GM18861 (cell line): ENCODE measurements around the gene UQCC2.

Experiments used
- ATAC-seq: cut with Tn5 transposase; IDR thresholded peaks from one replicate; pipeline ENCODE4 v1.9.1; 2021; ENCODE audit not compliant: unreplicated experiment

The UQCC2 gene

GRCh38 chr6:33744001-33744848 is 32.7 kb upstream of the UQCC2 start:
- no peak for ATAC-seq

GRCh38 chr6:33742837-33743236 is 31.3 kb upstream of the UQCC2 start:
- ATAC-seq = no peak

GRCh38 chr6:33742092-33742491 is 30.6 kb upstream of the UQCC2 start:
- no peak for ATAC-seq

GRCh38 chr6:33740794-33741193 is 29.3 kb upstream of the UQCC2 start:
- ATAC-seq = no peak

GRCh38 chr6:33740204-33740608 is 28.7 kb upstream of the UQCC2 start:
- ATAC-seq = no peak

- no peak for ATAC-seq
These were observed 28.1 kb upstream of the UQCC2 start for GRCh38 chr6:33739571-33739970.

- no peak for ATAC-seq
These were observed 27.4 kb upstream of the UQCC2 start for GRCh38 chr6:33738879-33739278.

GRCh38 chr6:33738153-33738552 is 26.7 kb upstream of the UQCC2 start:
- ATAC-seq = no peak

GRCh38 chr6:33737267-33738026 is 25.9 kb upstream of the UQCC2 start:
- ATAC-seq = no peak

- no peak for ATAC-seq
These were observed 23.7 kb upstream of the UQCC2 start for GRCh38 chr6:33735216-33735615.

- no peak for ATAC-seq
These were observed 22.2 kb upstream of the UQCC2 start for GRCh38 chr6:33733709-33734007.

GRCh38 chr6:33732817-33733708 is 21.6 kb upstream of the UQCC2 start:
- ATAC-seq = no peak

GRCh38 chr6:33732385-33732784 is 20.9 kb upstream of the UQCC2 start:
- ATAC-seq = no peak

- no peak for ATAC-seq
These were observed 20.3 kb upstream of the UQCC2 start for GRCh38 chr6:33731751-33732282.

GRCh38 chr6:33731035-33731434 is 19.5 kb upstream of the UQCC2 start:
- no peak for ATAC-seq

- no peak for ATAC-seq
These were observed 19.1 kb upstream of the UQCC2 start for GRCh38 chr6:33730611-33731010.

GRCh38 chr6:33729059-33729458 is 17.6 kb upstream of the UQCC2 start:
- ATAC-seq = no peak

- no peak for ATAC-seq
These were observed 16.9 kb upstream of the UQCC2 start for GRCh38 chr6:33728438-33728837.

- no peak for ATAC-seq
These were observed 16.4 kb upstream of the UQCC2 start for GRCh38 chr6:33727932-33728331.

GRCh38 chr6:33727126-33727525 is 15.6 kb upstream of the UQCC2 start:
- ATAC-seq = no peak

GRCh38 chr6:33726696-33727095 is 15.2 kb upstream of the UQCC2 start:
- ATAC-seq = no peak
